HepG2 (cell line): Measurements from ENCODE around the gene CRYGS. TPM values are rescaled to one million over a fixed set of nuclear protein-coding genes. Genes with fewer than 3 reads are reported as not detected.
A peak's percentile ranks its signal among the peaks of the same experiment; 100 is the strongest.

Experiments used
- ARID5B ChIP-seq: IDR thresholded peaks from 2 replicates; pipeline ENCODE4 v1.4.0; 2020; ENCODE audit warnings: mild to moderate bottlenecking, missing genetic modification reagents
- FOSL2 ChIP-seq: sonication (generic); formaldehyde crosslinking; IDR thresholded peaks from 2 replicates; pipeline ENCODE4 v1.4.0; 2020; ENCODE audit warnings: missing genetic modification reagents
- GLMP ChIP-seq: sonication (generic); formaldehyde crosslinking; IDR thresholded peaks from 2 replicates; pipeline ENCODE4 v1.9.0; 2021; ENCODE audit warnings: missing genetic modification reagents, mild to moderate bottlenecking, borderline replicate concordance
- GMEB2 ChIP-seq: IDR thresholded peaks from 2 replicates; pipeline ENCODE4 v1.6.1; 2016; ENCODE audit warnings: missing biosample characterization, missing genetic modification reagents, low read depth
- HNRNPH1 ChIP-seq: fragments of 200-400 bp; formaldehyde crosslinking; optimal IDR thresholded peaks from 2 replicates; pipeline ENCODE3; 2017; ENCODE audit warnings: mild to moderate bottlenecking, low read depth, low read length
- MIER2 ChIP-seq: IDR thresholded peaks from 2 replicates; pipeline ENCODE4 v1.6.1; 2016; ENCODE audit warnings: missing biosample characterization, missing genetic modification reagents
- NFE2L1 ChIP-seq: sonication (generic); formaldehyde crosslinking; IDR thresholded peaks from 2 replicates; pipeline ENCODE4 v1.4.0; 2020; ENCODE audit warnings: missing genetic modification reagents, mild to moderate bottlenecking, borderline replicate concordance
- NR1H2 ChIP-seq: sonication (generic); formaldehyde crosslinking; IDR thresholded peaks from 2 replicates; pipeline ENCODE4 v1.8.1; 2022; ENCODE audit warnings: low read depth, missing genetic modification reagents, borderline replicate concordance
- PBX2 ChIP-seq: IDR thresholded peaks from 2 replicates; pipeline ENCODE4 v1.6.1; 2016; ENCODE audit warnings: control low read depth
- PPARG ChIP-seq: conservative IDR thresholded peaks from 2 replicates; pipeline ENCODE4 v1.6.1; 2016; ENCODE audit warnings: missing biosample characterization, missing genetic modification reagents
- PRPF4 ChIP-seq: fragments of 200-400 bp; formaldehyde crosslinking; IDR thresholded peaks from 2 replicates; pipeline ENCODE4 v1.6.1; 2016; ENCODE audit warnings: low read length, low read depth; ENCODE audit not compliant: poor library complexity, severe bottlenecking
- RBM22 ChIP-seq: fragments of 200-400 bp; formaldehyde crosslinking; optimal IDR thresholded peaks from 2 replicates; pipeline ENCODE3; 2017; ENCODE audit warnings: mild to moderate bottlenecking, low read length, moderate library complexity
- SNAPC2 ChIP-seq: sonication (generic); formaldehyde crosslinking; IDR thresholded peaks from 2 replicates; pipeline ENCODE4 v1.8.1; 2022; ENCODE audit warnings: mild to moderate bottlenecking, missing genetic modification reagents
- SRF ChIP-seq: IDR thresholded peaks from 2 replicates; pipeline ENCODE4 v1.6.1; 2011; ENCODE audit warnings: mild to moderate bottlenecking, low read depth, low read length, moderate library complexity
- THAP9 ChIP-seq: sonication (generic); formaldehyde crosslinking; IDR thresholded peaks from 2 replicates; pipeline ENCODE4; 2020; ENCODE audit warnings: missing genetic modification reagents, mild to moderate bottlenecking, borderline replicate concordance
- ZBTB42 ChIP-seq: sonication (generic); formaldehyde crosslinking; IDR thresholded peaks from 2 replicates; pipeline ENCODE4 v1.5.0; 2020; ENCODE audit warnings: mild to moderate bottlenecking, missing genetic modification reagents
- ZNF207 ChIP-seq: fragments of 450-650 bp; IDR thresholded peaks from 2 replicates; pipeline ENCODE4 v1.6.1; 2016; ENCODE audit warnings: antibody characterized with exemption, borderline replicate concordance
- ZNF530 ChIP-seq: sonication (generic); formaldehyde crosslinking; IDR thresholded peaks from 2 replicates; pipeline ENCODE4 v1.5.0; 2020; ENCODE audit warnings: low read depth, mild to moderate bottlenecking, missing genetic modification reagents
- ZNF674 ChIP-seq: sonication (generic); formaldehyde crosslinking; IDR thresholded peaks from 2 replicates; pipeline ENCODE4 v1.5.0; 2020; ENCODE audit warnings: low read depth, mild to moderate bottlenecking, missing genetic modification reagents
- ZNF713 ChIP-seq: sonication (generic); formaldehyde crosslinking; IDR thresholded peaks from 2 replicates; pipeline ENCODE4 v1.4.0; 2020; ENCODE audit warnings: mild to moderate bottlenecking, missing genetic modification reagents
- polyA plus RNA-seq, 8 experiments: library from polyadenylated mRNA; depleted of rRNA in 3 of 8; stranded (reverse) in 7 of 8; unstranded in 1 of 8; fragments of >200 nt; fragmentation: Illumina TruSeq in 4 of 8; extraction: Trizol in 4 of 8; gene quantifications; 2 replicates each; pipeline versions ENCODE4 v1.2.1 to v1.2.3, GENCODE V29; 2011 to 2016; ENCODE audit warnings: low read depth in 4 of 8, missing spikeins in 1 of 8, mixed read lengths in 1 of 8; ENCODE audit not compliant: insufficient read depth in 1 of 8
- total RNA-seq, 5 experiments: library from RNA; depleted of rRNA; stranded (reverse); fragments of >200 nt; fragmentation: Illumina TruSeq; extraction: Trizol; gene quantifications; 2 replicates each; pipeline ENCODE4 v1.2.3, GENCODE V29; 2016; ENCODE audit warnings: low read depth in 1 of 5

The CRYGS gene
- total and polyA plus RNA-seq, 2 of the 13 experiments (the other 11 are each of a cell fraction or from before 2014, with no cell fraction given): 2.1 to 6.7 TPM

- TF ChIP-seq PRPF4 (no peak), ZNF530 (CRISPR knock-in tag) (no peak), ZNF207 (no peak), FOSL2 (CRISPR knock-in tag) (peak; percentile 79), SNAPC2 (CRISPR knock-in tag) (no peak), MIER2 (CRISPR knock-in tag) (no peak), NFE2L1 (CRISPR knock-in tag) (no peak), PPARG (CRISPR knock-in tag) (no peak; the same call in 1 of the 2 replicates), NR1H2 (CRISPR knock-in tag) (no peak), PBX2 (no peak), GMEB2 (CRISPR knock-in tag) (no peak), HNRNPH1 (no peak), GLMP (CRISPR knock-in tag) (no peak), ARID5B (CRISPR knock-in tag) (peak; percentile 21; the same call in 1 of the 2 replicates), THAP9 (CRISPR knock-in tag) (no peak), ZBTB42 (CRISPR knock-in tag) (no peak), SRF (no peak), ZNF674 (no peak), ZNF713 (CRISPR knock-in tag) (no peak), RBM22 (no peak)
Observed at GRCh38 chr3:186540221-186540834, 3.9 kb downstream of the CRYGS start (continued).
